C1 segment of cervical spinal cord (tissue), 14 donors: Measurements from ENCODE around the gene DBF4B.
A peak's percentile ranks its signal among the peaks of the same experiment; 100 is the strongest.

ENCODE experiments used
- DNase-seq, 14 donors: peaks; one replicate each; lab custom pipeline; 2025; lab: John Stamatoyannopoulos, UW

Gene DBF4B

DNA sequence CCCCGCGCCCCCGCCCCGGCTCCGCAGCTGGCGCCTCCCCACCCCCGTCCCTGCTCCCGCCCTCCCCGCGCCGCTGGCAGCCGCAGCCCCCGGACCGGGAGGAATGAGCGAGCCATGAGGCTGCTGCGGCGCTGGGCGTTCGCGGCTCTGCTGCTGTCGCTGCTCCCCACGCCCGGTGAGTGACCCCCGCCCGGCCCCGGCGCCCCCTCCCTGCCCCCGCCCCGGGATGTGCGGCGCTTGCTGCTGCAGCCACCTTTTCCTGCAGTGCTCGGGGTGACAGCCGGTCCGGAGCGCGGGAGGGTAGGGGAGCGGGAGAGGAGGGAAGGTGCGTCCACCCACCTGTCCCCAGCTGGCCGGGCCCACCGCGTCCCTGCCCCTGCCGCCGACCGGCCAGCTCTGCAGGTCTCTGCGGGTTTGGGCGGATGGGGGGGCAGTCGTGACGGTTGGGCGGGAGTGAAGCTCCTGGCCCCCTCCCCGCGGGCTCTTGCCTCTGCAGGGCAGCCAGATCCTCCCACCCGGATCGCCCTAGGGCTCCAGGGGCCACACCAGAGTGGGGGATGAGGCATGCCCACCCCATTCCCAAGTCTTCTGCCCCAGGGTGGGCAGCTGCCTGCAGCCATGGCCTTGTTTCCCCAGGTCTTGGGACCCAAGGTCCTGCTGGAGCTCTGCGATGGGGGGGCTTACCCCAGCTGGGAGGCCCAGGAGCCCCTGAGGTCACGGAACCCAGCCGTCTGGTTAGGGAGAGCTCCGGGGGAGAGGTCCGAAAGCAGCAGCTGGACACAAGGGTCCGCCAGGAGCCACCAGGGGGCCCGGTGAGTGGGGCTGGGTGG is 50.8 kb downstream of the DBF4B start:
- DNase-seq = no peak

DNA sequence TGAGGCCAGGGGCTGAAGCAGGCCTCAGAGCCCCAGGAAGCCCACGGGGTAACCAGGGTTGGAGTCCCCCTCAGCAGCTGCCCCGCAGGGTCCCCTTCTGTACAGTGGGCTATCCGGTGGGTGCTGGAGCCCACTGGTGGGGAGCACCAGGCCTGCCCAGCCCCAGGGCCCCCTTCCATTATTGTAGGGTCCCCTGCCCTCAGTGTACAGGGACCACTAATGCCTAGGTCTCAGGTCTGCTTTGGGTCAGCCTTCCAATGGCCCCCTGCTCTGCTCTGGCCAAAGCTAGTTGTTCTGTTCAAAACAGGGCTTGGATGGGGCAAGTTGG is 51.4 kb downstream of the DBF4B start:
- no peak for DNase-seq

DNA sequence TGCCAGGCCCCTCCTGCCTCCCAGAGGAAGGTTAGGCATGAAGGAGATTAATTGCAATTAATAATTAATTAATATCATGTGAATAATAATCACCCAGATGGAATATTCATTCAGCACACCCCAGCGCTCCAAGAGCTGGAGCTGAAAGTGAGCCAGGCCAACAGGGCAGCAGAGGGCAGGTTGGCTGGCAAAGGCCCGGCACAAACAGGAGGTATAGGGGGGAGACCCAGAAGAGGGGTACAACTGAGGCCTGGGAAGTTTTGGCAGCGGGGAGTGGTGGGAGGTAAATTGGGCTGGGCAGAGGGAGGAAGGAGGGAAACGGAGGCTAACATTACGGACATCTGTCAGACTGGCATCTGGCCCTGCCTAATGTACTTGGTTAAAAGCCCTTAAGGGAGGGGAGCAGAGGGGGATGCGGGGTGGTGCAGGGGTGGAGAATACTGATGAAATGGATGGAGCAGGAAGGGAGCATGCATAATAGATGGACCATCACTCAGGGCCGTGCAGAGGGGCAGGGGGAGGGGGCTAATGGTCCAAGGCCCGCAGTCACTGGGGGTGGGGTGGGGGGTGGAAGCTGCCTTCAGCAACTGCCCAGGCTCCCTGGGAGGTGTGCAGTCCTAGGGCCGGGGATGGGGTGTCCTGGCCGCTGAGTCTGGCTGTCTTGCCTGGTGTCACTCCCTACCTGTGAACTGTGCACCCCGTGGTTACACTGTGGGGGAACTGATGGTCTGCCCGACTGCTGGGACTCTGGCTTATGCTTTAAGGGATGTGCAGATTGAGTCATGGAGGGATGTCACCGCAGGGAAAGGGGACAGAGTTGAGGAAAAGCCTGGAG is 52.2 kb downstream of the DBF4B start:
- DNase-seq = no peak

DNA sequence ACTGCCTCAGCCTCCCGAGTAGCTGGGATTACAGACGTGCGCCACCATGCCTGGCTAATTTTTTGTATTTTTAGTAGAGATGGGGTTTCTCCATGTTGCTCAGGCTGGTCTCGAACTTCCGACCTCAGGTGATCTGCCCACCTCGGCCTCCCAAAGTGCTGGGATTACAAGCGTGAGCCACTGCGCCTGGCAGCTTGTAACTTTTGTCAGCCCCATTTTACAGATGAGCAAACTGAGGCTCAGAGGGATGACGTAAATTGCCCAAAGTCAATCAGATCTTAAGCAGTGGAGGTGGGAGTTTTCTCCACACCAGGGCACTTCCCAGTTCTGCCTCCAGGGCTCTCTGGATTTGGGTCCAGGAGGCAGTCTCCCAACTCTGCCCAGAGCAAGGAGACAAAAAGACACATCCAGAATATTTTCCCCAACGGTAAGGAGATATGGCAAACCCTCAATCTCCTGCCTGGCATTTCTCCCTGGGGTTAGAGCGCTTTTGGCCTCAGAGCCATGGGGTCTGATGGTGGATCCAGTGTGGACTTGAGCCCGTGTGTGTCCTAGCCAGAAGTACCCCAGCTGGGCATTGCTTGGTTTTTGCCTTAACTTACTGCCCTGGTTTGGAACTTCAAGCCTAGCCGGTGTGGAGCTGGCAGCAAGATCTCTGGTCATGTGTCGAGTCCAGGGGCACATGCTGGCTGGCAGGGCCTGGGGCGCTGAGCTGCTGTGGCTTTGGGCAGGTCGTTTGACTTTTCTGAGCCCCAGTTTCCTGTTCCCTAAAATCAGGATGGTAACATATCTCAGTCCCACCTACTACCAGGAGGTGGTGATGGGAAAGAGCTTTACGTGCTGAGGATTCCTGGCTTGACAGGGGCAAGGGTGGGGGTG is 53.7 kb downstream of the DBF4B start:
- DNase-seq = no peak

DNA sequence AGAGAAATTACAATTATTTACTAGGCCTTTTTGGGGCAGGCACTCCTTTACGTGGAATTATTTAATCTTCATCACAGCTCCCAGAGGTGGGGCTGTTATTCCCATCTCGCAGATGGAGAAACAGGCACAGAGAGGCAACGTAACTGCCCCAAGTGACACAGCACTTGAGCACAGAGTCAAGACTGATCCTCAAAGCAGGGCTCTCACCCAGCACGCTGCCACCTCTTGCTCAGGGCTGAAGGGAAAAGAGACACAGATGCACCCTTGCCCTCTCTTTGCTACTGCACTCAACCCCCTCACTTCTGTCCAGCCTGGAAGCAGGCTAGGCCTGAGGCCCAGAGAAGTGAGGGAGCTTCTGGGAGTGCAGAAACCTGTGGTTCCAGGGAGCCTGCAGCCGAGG is 54.7 kb downstream of the DBF4B start:
- no peak for DNase-seq

DNA sequence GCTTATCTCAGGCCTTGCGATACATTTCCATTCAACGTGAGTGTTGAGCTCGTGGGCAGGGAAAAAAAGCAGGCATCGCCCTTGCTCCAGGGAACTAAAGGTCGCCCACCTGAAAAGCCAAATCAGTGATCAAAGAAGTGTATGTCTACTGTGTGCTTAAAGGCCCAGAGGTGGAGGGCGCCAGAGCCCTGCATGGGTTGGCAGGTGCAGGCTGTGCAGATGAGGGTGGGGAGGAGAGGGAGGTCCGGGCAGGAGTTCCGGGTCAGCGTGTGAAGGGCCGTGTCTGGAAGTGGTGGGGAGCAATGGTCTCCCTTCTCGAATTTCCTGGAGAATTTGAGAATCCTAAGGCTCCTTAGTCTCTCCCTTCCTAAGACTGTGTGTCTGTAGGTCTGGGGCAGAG is 57.5 kb downstream of the DBF4B start:
- no peak for DNase-seq

DNA sequence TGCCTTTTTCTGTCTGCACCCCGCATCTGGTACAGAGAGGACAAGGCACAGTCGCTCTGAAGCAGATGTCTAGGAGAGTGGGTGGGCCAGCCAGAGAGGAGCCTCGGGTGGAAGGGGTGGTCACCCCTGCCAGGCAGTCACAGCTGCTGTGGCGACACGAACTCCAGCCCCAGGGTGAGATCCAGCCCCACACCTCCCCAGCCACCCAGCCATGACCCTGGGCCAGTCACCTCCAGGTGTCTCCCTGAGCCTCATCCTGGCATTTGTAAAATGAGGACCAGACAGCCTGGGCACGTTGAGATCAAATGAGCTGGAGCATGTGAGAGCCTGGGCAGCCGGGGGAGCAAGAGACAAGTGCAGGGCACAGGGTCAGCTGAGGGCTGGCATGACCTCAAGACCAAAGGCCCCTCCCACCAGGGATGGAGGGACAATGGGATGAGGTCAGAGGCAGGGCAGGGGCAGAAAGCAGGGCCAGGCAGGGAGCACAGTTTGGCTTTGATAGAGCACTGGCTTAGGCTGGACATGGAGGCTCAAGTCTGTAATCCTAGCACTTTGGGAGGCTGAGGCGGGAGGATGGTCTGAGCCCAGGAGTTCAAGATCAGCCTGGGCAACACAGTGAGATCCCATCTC is 58.1 kb downstream of the DBF4B start:
- peak in 1 of 14 donors; percentile 16 for DNase-seq

DNA sequence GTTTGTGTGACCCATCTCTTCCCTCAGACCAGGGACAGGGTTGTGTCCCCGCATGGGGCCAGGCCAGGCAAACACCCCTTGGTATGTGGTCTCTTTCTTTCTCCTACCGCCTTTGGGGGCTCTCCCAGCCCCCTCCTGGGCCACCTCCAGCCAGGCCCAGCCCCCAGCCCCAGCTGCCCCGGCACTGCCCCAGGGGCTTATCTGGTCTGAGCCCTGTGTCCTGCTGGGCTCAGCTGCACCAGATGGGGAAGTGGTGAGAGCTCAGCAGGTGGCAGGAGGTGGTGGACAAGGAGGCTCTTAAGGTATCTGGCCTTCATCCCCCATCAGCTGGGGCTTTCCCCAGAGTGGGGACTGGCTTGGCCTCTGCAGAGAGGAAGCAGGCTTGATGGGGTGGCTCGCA is 59.0 kb downstream of the DBF4B start:
- DNase-seq = no peak

DNA sequence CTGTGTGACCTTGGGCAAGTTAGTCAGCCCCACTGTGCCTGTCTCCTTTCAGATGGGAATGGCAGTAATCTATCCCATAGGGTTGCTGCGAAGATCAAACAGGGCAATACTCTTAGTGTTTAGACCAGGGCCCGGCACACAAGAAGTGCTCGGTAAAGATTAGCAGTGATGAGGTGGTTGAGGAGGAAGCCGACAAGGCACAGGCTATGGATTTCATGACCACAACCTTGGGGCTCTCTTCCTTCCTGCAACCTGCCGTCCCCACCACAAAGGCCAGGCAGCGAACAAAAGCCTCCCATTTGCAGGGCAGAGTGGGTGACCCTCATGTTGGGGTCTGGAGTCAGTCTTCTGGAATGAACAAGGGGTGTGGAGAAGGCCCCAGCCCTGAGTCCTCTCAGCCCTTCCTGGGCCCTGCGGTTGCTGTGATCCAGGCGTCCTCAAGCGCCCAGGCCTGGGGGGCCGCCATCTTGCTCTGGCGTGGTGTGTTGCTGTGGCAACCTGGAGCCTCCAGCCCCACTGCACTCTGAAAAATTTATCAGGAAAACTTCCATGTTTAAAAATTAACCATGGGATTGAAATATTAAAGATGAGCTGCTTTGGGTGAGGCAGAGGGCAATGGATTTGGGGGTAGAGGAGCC is 60.2 kb downstream of the DBF4B start:
- DNase-seq = no peak

DNA sequence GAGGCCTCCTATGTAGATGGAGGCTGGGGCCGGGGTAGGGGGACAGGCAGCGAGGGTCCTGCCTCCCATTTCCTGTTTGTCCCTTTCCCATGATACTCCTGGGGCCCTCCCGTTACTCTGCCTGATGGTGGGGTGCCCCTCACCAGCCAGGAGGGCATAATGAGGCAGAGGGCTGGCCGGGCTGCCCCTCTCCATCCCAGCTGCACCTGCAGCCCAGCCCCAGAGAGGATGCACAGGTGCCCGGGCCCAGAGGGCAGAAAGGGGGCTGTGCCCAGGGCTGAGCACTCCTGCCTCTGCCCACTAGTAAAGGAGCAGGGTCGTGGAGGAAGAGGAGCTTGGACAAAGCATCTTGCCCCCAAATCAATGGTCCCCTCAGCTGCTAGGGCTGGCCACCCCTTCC is 60.8 kb downstream of the DBF4B start:
- no peak for DNase-seq

DNA sequence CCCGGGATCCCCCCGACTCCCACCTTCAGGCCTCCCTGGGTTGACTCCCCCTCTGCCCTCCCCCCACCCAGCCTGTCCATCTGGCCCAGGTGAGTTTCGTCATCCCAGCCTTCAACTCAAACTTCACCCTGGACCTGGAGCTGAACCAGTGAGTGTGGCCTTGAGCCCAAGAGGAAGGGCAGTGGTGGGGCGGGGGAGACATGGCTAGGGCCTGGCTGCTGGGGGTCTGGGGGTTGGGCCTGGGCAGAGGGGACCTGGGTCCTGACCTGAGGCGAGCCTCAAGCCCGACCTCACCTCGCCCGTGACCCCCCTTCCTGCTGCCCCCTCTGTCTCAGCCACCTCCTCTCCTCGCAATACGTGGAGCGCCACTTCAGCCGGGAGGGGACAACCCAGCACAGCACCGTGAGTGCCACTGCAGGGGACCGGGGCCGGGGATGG is 61.2 kb downstream of the DBF4B start:
- no peak for DNase-seq

DNA sequence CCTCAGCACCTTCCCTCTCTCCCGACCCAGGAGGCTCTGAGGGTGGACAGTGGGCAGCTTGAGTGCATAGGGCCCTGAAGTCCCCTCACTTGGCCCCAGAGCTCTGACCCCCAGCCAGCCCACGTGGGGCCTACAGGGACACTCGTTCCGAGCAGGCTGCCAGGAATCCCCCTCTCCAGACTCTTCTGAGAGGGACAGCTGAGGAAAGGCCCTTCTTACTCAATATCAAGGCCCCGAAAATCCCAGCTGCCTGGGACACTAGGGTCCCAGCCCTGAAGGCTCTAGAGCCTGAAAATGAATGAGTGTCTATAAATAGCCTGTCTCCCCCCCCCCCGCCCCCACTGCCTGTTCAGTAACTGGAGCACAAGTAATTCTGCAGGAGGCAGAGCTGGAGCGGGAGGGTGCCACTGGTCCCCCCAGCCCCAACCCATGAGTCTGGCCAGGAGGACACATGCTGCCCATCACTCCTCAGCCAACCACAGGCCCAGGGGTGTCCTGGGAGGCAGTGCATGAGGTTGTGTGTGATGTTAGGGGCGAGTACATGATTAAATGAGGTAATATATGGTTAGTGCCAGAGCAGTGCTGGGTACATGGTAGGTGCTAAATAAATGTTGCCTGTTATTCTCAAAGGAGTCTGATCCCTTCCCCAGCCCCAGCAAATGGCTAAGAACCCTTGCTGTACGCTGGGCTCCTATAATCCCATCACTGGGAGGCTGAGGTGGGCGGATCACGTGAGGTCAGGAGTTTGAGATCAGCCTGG is 61.9 kb downstream of the DBF4B start:
- peak in 1 of 14 donors; percentile 33 for DNase-seq

DNA sequence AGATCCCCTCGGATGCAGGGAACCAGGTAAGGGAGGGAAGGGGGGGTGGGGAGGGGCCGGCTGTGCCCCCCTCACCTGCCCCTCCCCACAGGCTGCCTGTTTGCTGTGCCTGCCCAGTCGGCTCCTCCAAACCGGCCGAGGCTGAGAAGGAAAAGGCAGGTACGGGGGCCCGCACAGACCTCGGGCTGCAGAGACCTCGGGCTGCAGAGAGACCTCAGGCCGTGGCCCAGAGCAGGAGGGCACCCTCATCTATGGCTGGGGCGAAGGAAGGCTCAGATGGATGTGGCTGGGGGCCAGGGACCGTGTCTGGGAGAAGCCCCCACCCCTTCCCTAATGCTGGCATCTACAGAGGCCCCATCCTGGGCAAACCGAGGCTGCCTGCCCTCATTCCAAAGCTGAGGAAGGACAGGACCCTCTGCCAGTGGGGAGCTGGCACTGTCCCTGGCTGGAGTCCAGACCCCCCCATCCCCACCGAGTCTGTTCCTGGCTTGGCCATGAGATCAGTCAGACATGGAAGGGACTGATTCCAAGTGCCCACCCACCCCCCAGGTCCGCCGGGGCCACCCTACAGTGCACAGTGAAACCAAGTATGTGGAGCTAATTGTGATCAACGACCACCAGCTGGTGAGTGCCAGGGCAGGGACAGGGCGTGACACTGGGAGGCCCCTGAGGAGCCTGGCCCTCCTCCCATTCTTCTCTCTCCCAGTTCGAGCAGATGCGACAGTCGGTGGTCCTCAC is 64.0 kb downstream of the DBF4B start:
- no peak for DNase-seq

DNA sequence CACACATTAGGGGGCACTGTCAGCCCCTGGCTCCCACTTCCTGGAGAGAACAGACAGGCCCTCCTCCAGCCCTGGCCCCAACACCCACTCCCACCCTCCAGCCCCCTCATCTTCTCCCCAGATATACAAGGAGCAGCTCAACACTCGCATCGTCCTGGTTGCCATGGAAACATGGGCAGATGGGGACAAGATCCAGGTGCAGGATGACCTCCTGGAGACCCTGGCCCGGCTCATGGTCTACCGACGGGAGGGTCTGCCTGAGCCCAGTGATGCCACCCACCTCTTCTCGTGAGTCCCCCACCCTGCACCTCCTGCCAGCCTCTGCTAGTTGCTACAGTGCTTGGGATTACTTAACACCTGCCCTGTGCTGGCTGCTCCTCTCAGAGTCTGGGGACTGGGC is 64.7 kb downstream of the DBF4B start:
- no peak for DNase-seq

DNA sequence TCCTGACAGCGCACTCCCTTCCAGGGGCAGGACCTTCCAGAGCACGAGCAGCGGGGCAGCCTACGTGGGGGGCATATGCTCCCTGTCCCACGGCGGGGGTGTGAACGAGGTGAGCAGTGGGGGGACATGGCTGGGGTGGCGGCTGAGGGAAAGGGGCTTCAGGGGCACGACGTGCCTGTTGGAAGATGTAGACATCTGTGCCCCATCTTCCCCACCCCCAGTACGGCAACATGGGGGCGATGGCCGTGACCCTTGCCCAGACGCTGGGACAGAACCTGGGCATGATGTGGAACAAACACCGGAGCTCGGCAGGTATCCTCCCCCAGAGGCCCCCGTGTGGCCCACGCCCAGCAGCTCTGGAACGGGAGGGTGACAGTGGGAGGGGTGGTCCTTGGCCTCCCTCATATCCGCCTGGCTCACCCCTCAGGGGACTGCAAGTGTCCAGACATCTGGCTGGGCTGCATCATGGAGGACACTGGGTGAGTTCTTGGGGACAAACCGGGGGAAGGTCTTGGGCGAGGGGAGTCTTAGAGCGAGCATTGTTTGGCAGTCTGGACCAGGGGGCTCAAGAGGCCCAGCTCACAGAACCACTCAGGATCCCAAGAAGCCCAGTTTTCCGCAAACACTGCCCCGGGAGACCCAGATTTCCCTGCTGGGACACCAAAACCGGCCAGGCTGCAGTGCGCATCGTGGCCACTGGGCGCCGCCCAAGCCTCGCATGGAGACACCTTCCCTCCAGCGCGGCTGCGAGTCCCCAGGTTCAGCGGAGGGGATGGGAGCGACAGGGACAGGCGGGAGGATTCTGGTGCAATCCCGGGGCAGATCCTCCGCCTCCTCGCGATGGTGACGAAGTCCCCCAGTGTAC is 66.0 kb downstream of the DBF4B start:
- DNase-seq = peak in 12 of 14 donors; percentile 28 to 78 (median 52)

DNA sequence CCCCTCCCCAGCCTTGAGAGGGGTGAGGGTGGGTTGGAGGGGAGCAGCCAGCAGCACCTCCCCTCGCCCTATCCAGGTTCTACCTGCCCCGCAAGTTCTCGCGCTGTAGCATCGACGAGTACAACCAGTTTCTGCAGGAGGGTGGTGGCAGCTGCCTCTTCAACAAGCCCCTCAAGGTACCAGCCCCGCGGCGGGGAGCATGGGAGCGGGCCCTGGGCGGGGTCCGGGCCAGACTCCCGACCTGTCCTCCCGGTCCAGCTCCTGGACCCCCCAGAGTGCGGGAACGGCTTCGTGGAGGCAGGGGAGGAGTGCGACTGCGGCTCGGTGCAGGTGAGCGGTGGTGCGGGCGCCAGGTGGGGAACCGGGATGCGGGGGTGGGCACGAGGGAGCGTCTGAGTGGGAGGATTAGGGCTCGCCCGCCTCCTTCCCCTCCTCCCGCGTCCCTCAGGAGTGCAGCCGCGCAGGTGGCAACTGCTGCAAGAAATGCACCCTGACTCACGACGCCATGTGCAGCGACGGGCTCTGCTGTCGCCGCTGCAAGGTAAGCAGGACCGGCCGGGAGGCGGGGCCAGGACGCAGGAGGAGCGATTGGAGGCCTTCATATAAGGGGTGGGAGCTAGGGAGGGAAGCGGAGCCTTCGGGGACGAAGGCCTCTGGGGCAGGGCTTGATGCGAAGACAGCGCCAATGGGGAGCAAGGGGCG is 66.8 kb downstream of the DBF4B start:
- DNase-seq = peak in 12 of 14 donors; percentile 13 to 99 (median 85)

DNA sequence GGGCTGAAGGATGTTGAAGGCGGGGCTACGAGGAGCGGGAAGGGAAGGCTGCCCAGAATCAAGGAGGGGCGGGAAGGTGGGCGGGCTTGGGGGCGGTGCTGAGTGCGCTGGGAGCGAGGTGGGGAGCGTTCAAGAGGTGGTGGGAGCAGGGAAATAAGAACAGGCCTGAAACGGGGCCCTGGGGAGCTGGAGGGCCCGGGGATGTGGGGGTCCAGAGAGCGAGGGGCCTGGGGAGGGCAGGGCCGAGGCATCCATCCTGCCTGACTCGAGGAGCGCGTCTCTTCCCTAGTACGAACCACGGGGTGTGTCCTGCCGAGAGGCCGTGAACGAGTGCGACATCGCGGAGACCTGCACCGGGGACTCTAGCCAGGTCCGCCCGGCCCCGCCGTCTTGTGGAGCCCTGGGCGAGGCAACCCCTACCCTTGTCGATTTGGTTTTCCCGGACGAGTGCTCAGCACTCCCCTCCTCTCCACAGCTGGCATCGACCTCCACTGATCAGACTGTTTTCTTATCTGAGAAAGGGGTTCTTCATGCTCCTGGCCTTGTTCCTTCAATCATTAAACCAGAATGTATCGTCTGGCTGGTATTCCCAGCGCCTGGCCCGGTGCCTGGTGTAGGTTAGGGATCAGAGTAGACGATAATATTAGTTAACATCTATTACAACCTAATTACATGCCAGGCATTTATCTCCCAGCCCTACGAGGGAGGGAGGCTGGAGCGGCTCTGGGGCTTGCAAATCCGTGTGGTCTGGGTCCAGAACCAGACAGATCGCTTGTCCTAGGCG is 67.6 kb downstream of the DBF4B start:
- peak in 2 of 14 donors; percentile 74 to 80 for DNase-seq
